NCI-H1092 treated with DMSO at 0.1 percent for 48 hours (cell line): ENCODE data around the gene ATN1.

ENCODE experiments used
- DNase-seq: peaks from one replicate; lab custom pipeline; 2025; lab: John Stamatoyannopoulos, UW

Gene ATN1

GRCh38 chr12:6957741-6958608, 30.2 kb downstream of the ATN1 start:
- no peak for DNase-seq

GRCh38 chr12:6958609-6959057, 30.9 kb downstream of the ATN1 start:
- DNase-seq, result no peak

- DNase-seq, result no peak
Observed at GRCh38 chr12:6959058-6959804, 31.5 kb downstream of the ATN1 start.

GRCh38 chr12:6959805-6960592, 32.2 kb downstream of the ATN1 start:
- DNase-seq, result no peak

GRCh38 chr12:6960593-6961277, 33.0 kb downstream of the ATN1 start:
- DNase-seq, result no peak

GRCh38 chr12:6961278-6961694, 33.5 kb downstream of the ATN1 start:
- no peak for DNase-seq

GRCh38 chr12:6961695-6962284, 34.0 kb downstream of the ATN1 start:
- DNase-seq, result peak; percentile 55

GRCh38 chr12:6962285-6963015, 34.7 kb downstream of the ATN1 start:
- DNase-seq, result no peak

- DNase-seq, result peak; percentile 16
Observed at GRCh38 chr12:6963016-6963731, 35.4 kb downstream of the ATN1 start.

GRCh38 chr12:6963791-6964413, 36.1 kb downstream of the ATN1 start:
- no peak for DNase-seq

- DNase-seq, result no peak
Observed at GRCh38 chr12:6964605-6965025, 36.9 kb downstream of the ATN1 start.

GRCh38 chr12:6965026-6965661, 37.4 kb downstream of the ATN1 start:
- peak; percentile 20 for DNase-seq

- no peak for DNase-seq
Observed at GRCh38 chr12:6965714-6966113, 38.0 kb downstream of the ATN1 start.

GRCh38 chr12:6966351-6966750, 38.6 kb downstream of the ATN1 start:
- DNase-seq, result no peak

- no peak for DNase-seq
Observed at GRCh38 chr12:6967651-6968100, 39.9 kb downstream of the ATN1 start.

- no peak for DNase-seq
Observed at GRCh38 chr12:6968426-6968825, 40.7 kb downstream of the ATN1 start.

- no peak for DNase-seq
Observed at GRCh38 chr12:6970096-6970527, 42.4 kb downstream of the ATN1 start.

GRCh38 chr12:6974180-6974579, 46.4 kb downstream of the ATN1 start:
- DNase-seq, result no peak
